ENCODE data around the gene GMEB1.
"Not testable (repeated sequence)": the region's sequence is repeated elsewhere in the genome, so short reads cannot be mapped to it uniquely, and the experiment has no call there.

GRCh38 chr1:28725365-28725764 is 56.8 kb downstream of the GMEB1 start:
- TF ChIP-seq CTCF (IDR thresholded peaks at IDR 0.05; ENCODE audit: borderline replicate concordance, extremely low read depth, low read length, poor library complexity, severe bottlenecking); EZH2 (IDR thresholded peaks at IDR 0.05; ENCODE audit: borderline replicate concordance, low read depth, low read length, severe bottlenecking): not testable (repeated sequence)
